GM18520 (cell line): ENCODE results near the gene CELSR3.

Experiments used
- ATAC-seq: cut with Tn5 transposase; IDR thresholded peaks from one replicate; pipeline ENCODE4 v1.9.1; 2021; ENCODE audit not compliant: unreplicated experiment

CELSR3 gene

GRCh38 chr3:48662753-48663488 is at the start of gene CELSR3:
Gene CELSR3, minus strand, starts transcription at chr3:48662886. Its CDS starts 252 bp downstream, at chr3:48662634.
- no peak for ATAC-seq

DNA sequence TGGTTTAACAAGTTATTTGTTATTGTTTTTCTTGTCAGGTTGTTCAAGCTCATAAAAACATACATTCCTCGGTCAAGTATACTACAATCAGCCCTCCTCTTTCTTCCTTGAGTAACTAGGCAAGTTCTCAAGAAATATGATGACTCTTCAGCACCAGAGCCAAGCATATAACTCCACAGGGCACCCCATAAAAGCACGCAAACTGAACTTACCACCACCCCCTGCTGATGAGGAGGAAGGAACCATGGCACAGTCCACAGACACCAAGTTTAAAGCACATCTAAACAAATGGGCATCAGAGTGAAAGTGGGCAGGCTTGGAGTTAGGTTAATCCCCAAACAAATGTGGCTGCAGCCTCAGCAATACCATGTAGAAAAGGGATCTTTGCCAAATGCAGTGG is 49.0 kb upstream of the CELSR3 start:
- ATAC-seq: no peak

DNA sequence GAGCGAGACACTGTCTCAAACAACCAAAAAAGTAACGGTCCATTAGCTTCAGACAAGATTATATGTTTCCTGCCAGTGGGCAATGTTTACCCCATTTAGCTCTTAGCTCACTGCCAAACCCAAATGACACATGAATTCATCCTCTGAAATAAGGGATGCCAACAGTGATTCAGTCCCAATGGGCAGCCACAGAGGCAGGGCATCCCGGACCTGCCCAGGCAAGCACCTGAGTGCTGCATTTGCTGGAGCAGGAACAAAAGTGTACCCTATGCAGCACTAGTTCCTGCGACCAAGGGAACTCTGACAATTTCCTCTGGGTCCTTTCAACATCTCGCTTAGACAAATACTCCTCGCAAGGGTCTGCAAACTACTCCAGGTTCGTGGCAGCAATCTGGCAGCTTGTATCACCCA is 46.4 kb upstream of the CELSR3 start:
- ATAC-seq: no peak

DNA sequence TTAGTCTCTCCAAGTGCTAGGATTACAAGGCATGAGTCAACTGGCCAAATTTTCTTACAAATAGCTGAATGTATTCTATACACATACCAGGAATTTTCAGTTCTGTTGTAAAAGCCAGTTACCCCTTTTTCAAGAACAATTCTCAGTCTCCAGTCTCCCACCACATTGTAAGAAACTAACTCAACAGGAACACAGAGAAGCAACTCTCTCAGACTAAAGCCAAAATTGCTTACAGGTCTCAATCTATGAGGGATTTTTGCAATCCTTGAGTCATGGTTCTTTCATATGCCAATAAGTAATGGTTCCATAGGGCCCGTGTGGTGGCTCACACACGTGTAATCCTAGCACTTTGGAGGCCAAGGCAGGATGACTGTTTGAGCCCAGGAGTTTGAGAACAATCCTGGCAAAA is 45.8 kb upstream of the CELSR3 start:
- no peak for ATAC-seq

DNA sequence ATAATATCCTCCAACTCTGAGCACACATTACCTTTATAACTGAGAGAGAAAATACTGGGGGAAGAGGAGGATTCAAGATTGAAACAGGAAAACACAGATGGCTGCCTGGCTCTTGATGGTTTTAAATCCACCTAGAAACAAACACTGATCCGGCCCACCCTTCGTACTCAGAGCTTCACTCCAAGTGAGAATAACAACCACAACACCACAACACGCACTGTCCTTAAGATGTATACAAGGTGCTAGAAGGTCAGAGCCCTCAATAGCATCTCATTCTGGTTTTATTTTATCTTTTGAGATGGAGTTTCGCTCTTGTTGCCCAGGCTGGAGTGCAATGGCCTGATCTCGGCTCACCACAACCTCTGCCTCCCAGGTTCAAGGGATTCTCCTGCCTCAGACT is 44.5 kb upstream of the CELSR3 start:
- no peak for ATAC-seq

DNA sequence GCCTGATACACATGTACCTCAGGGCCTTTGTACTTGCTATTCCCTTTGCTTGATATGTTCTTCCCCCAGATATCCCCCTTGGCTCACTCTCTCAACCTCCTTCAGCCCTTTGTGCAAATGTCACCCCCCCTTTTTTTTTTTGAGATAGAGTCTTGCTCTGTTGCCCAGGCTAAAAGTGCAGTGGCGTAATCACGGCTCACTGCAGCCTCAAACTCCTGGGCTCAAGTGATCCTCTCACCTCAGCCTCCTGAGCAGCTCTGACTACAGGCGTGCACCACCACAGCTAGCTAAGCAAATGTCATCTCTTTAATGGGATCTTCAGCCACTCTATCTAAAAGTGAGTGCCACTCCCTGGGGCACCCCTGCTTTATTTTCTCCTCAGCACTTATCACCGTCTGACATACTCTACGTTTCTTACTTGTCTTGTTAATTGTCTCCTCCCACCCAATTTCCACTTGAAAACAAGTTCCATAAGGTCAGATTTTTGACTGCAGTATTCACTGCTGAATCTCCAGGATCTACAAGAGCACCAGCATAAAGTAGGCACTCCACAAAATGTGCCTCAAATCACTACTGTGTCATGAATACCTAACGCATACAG is 39.7 kb upstream of the CELSR3 start:
- ATAC-seq: no peak

GRCh38 chr3:48700731-48701405 is 38.2 kb upstream of the CELSR3 start:
- ATAC-seq: no peak

GRCh38 chr3:48698891-48699290 is 36.2 kb upstream of the CELSR3 start:
- ATAC-seq: no peak

GRCh38 chr3:48697952-48698351 is 35.3 kb upstream of the CELSR3 start:
- no peak for ATAC-seq

GRCh38 chr3:48696601-48697000 is 33.9 kb upstream of the CELSR3 start:
- no peak for ATAC-seq

DNA sequence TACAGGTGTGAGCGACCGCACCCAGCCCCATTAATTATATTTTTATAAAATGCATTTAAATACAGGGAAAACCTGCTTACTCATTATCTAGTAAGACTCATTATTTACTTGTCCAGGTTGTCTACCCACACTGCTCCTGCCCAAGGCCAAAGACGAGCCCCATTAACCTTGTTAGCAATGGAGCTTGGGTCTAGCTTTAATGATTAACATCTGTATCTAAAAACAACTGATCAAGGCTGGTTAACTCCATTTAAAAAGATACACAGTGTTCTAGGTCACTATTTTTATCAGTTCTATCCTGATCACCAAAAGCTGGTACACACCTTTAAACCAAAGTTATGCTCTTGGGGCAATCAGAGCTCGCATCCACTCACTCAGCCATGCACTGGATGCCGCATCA is 33.5 kb upstream of the CELSR3 start:
- ATAC-seq: no peak

DNA sequence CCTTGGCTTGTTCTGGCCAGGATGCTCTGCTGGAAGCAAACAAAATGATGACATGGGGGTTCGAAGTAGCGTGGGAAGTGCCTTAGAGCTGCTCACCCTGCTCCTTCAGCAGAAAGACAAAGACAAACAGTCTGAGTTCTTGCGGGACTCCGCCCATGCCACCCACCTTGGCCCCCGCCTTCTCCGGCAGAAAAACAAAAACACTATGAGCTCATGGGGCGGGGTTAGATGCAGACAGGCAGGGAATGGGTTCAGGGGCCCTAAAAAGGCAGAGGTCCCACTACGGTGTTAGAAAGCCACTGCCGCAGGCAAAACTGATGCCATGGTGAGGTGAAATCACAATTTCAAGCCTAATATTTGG is 32.7 kb upstream of the CELSR3 start:
- ATAC-seq: no peak

- ATAC-seq: no peak
Observed at GRCh38 chr3:48694610-48695392, 32.1 kb upstream of the CELSR3 start.

GRCh38 chr3:48693826-48694225 is 31.1 kb upstream of the CELSR3 start:
- ATAC-seq: no peak

DNA sequence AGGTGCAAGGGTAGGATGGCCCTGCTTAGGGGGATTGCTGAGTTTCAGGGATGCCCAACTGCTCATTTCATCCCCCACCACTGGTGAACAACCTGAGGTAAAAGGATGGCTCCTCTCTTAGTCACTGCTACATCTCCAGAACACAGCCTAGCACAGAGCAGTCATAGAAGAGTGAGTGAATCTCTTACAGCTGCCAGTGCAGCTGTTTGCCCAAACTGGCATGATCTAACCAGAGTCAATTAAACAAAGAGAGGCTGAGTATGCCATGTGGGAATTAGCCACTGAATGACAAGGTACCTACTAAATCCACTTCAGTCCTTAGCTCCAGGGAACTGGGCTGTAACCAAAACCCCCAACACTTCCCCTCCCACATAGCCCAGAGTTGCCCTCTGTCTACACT is 29.9 kb upstream of the CELSR3 start:
- no peak for ATAC-seq

DNA sequence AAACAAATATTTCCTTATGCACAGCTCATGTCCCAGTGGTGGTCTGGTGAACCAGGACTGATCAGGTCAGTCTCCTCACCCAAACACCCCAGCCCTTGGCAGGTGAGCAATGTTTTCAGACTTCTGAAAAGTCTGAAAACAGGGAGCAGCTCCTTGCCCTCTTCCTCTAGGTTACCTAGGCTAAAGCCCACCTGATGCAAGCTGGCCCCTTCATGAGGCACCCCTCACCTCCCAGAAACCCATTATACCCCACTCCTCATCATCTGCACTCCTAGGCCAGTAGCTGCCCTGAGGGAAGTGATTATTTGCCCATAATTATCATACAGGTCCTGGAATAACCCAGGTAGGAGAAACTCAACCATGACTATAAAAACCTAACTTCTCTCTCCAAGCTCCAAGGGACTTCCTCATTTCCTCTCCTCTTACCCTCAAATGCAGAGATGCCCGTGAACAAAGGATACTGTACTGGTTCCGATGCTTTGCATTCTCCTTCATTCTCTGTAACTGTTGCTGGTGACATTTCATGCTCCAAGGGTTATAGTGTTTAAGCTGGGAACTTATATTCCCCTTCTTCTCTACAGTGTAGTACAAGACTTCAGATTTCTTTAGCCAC is 28.3 kb upstream of the CELSR3 start:
- no peak for ATAC-seq

DNA sequence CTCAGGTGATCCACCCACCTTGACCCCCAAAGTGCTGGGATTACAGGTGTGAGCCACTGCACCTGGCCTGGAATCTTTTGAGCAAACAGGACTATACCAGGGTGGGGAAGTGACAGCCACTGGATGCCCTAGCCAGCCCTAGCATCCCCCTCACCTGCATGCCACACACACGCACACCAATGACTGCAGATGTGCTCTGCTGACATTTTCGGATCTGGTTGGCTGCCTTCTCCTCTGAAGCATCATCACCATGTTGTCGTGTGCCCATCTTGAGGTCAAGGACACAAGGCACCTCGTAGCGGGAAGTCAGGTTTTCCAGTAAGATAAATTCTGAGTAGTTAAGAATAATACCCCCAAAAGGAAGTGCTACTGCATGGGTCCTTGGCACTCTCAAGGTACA is 26.7 kb upstream of the CELSR3 start:
- ATAC-seq: no peak

GRCh38 chr3:48688737-48689075 is 26.0 kb upstream of the CELSR3 start:
- ATAC-seq: no peak

DNA sequence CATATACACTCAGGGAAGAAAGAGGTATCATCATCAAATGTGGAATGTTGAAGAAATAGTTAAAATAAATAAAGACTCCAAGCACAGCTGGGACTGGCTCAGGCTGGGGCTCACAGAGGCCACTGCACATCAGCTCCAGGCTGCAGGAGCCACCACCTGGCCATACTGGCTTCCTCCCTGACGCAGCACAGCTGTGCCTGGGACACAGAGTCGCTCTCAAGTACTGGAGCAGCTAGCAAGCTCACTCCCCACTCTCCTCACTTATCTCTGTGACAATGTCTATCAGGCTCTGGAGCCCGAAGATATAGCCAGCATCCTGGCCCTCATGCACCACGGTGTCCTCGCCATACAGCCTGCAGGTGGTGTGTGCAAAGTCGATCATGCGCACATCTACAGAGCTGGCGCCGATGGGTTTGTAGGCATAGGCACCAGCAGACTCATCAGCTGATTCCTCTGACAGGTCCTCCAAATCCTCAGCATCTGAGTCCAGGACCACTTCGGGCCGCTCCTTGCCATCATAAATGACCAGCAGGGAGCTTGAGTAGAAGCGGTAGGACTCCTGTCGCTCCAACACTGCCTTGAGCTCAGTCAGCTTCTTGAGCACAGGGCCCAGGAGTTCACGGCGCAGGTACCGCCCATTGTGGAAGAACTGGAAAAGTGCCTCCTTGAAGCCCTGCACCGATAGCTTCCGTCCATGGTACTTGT is 25.5 kb upstream of the CELSR3 start:
- ATAC-seq: no peak

- ATAC-seq: no peak
Observed at GRCh38 chr3:48687220-48687678, 24.6 kb upstream of the CELSR3 start.
